ENCODE data around the gene ADAMTS18.
"Not testable (repeated sequence)": the region's sequence is repeated elsewhere in the genome, so short reads cannot be mapped to it uniquely, and the experiment has no call there.

Gene ADAMTS18

GRCh38 chr16:77285676-77286075 is 149.2 kb downstream of the ADAMTS18 start:
- no peak for DNase-seq (ENCODE audit: low read depth)

GRCh38 chr16:77282345-77282744 is 152.5 kb downstream of the ADAMTS18 start:
- DNase-seq (ENCODE audit: low read depth): no peak

- DNase-seq (ENCODE audit: low read depth): not testable (repeated sequence)
Observed at GRCh38 chr16:77279316-77279715, 155.5 kb downstream of the ADAMTS18 start.

- no peak for DNase-seq (ENCODE audit: low read depth)
Observed at GRCh38 chr16:77277571-77277970, 157.3 kb downstream of the ADAMTS18 start.

- DNase-seq (ENCODE audit: low read depth): no peak
Observed at GRCh38 chr16:77277141-77277540, 157.7 kb downstream of the ADAMTS18 start.

- DNase-seq (ENCODE audit: low read depth): no peak
Observed at GRCh38 chr16:77276661-77277060, 158.2 kb downstream of the ADAMTS18 start.

- not testable (repeated sequence) for DNase-seq (ENCODE audit: low read depth)
Observed at GRCh38 chr16:77275303-77275702, 159.5 kb downstream of the ADAMTS18 start.

GRCh38 chr16:77273815-77274214 is 161.0 kb downstream of the ADAMTS18 start:
- DNase-seq (ENCODE audit: low read depth): no peak

- DNase-seq (ENCODE audit: low read depth): no peak
Observed at GRCh38 chr16:77271532-77272426, 163.1 kb downstream of the ADAMTS18 start.

GRCh38 chr16:77266185-77266584 is 168.6 kb downstream of the ADAMTS18 start:
- not testable (repeated sequence) for DNase-seq (ENCODE audit: low read depth)

- no peak for DNase-seq (ENCODE audit: low read depth)
Observed at GRCh38 chr16:77262971-77263370, 171.9 kb downstream of the ADAMTS18 start.

GRCh38 chr16:77250400-77250799 is 184.4 kb downstream of the ADAMTS18 start:
- DNase-seq (ENCODE audit: low read depth): no peak

GRCh38 chr16:77246150-77246549 is 188.7 kb downstream of the ADAMTS18 start:
- no peak for DNase-seq (ENCODE audit: low read depth)

GRCh38 chr16:77242471-77242870 is 192.4 kb downstream of the ADAMTS18 start:
- DNase-seq (ENCODE audit: low read depth): not testable (repeated sequence)

GRCh38 chr16:77238593-77238992 is 196.2 kb downstream of the ADAMTS18 start:
- DNase-seq (ENCODE audit: low read depth): no peak

GRCh38 chr16:77236063-77236511 is 198.7 kb downstream of the ADAMTS18 start:
- DNase-seq (ENCODE audit: low read depth): peak; percentile 36

- no peak for DNase-seq (ENCODE audit: low read depth)
Observed at GRCh38 chr16:77234611-77235010, 200.2 kb downstream of the ADAMTS18 start.

- no peak for DNase-seq (ENCODE audit: low read depth)
Observed at GRCh38 chr16:77233799-77234519, 200.9 kb downstream of the ADAMTS18 start.
